HEK293 (cell line): ENCODE data around the gene PDE11A.

ENCODE experiments used
- CTCF ChIA-PET: fragments of 350-600 bp; formaldehyde crosslinking; extraction: SDS; loops from one replicate; lab custom pipeline; 2021; ENCODE audit warnings: antibody characterized with exemption; lab: Yijun Ruan, JAX
- POLR2A ChIA-PET: fragments of 300-600 bp; formaldehyde crosslinking; extraction: SDS; loops from one replicate; lab custom pipeline; 2020; ENCODE audit warnings: antibody characterized with exemption, inconsistent platforms; lab: Yijun Ruan, JAX
- H3K27ac ChIP-seq: fragments of 200-500 bp; sonication (Bioruptor generic); 2 replicates; pipeline ENCODE4 v1.5.1; 2014; ENCODE audit warnings: low read depth, low read length, control low read depth, inconsistent platforms; ENCODE audit errors: extremely low read depth
- H3K36me3 ChIP-seq, 2 experiments: fragments of 200-500 bp in 1 of 2; sonication (Bioruptor generic) in 1 of 2; 1 replicate in 1 of 2; 2 replicates in 1 of 2; pipeline ENCODE4 v1.5.1; 2014 to 2017; ENCODE audit warnings: inconsistent platforms in 2 of 2, low read length in 2 of 2; ENCODE audit not compliant: control insufficient read depth in 2 of 2, insufficient read depth in 1 of 2
- H3K4me1 ChIP-seq: fragments of 200-500 bp; sonication (Bioruptor generic); 2 replicates; pipeline ENCODE4 v1.5.1; 2014; ENCODE audit warnings: mild to moderate bottlenecking, low read length, inconsistent platforms; ENCODE audit not compliant: control insufficient read depth, insufficient read depth
- H3K4me3 ChIP-seq: 2 replicates; pipeline ENCODE4 v1.5.1; 2011; ENCODE audit warnings: low read depth, mild to moderate bottlenecking, control low read depth, low read length, moderate library complexity
- H3K9me3 ChIP-seq: fragments of 200-500 bp; sonication (Bioruptor generic); 2 replicates; pipeline ENCODE4 v1.5.1; 2014; ENCODE audit warnings: low read depth, low read length, inconsistent platforms; ENCODE audit not compliant: control insufficient read depth, insufficient read depth
- EGR2 ChIP-seq: fragments of 450-650 bp; formaldehyde crosslinking; IDR thresholded peaks from 2 replicates; pipeline ENCODE4 v1.5.1; 2016; ENCODE audit warnings: low read depth, missing biosample characterization, missing genetic modification characterization
- MZF1 ChIP-seq: fragments of 450-650 bp; formaldehyde crosslinking; IDR thresholded peaks from 2 replicates; pipeline ENCODE4 v1.5.1; 2017; ENCODE audit warnings: missing biosample characterization, missing genetic modification characterization, borderline replicate concordance
- PRDM1 ChIP-seq: fragments of 450-650 bp; formaldehyde crosslinking; IDR thresholded peaks from 2 replicates; pipeline ENCODE4; 2016; ENCODE audit warnings: missing biosample characterization, missing genetic modification characterization
- PRDM10 ChIP-seq: fragments of 450-650 bp; formaldehyde crosslinking; IDR thresholded peaks from 2 replicates; pipeline ENCODE4 v1.5.1; 2016; ENCODE audit warnings: missing biosample characterization, missing genetic modification characterization
- YY1 ChIP-seq: fragments of 450-650 bp; formaldehyde crosslinking; IDR thresholded peaks from 2 replicates; pipeline ENCODE4 v1.5.1; 2018; ENCODE audit warnings: missing biosample characterization, missing genetic modification characterization
- YY2 ChIP-seq: fragments of 450-650 bp; formaldehyde crosslinking; IDR thresholded peaks from 2 replicates; pipeline ENCODE4 v1.5.1; 2016; ENCODE audit warnings: missing biosample characterization, missing genetic modification characterization
- ZNF19 ChIP-seq: fragments of 450-650 bp; formaldehyde crosslinking; IDR thresholded peaks from 2 replicates; pipeline ENCODE4; 2016; ENCODE audit warnings: missing biosample characterization, missing genetic modification characterization, low read depth
- ZNF221 ChIP-seq: fragments of 450-650 bp; formaldehyde crosslinking; IDR thresholded peaks from 2 replicates; pipeline ENCODE4 v1.5.1; 2017; ENCODE audit warnings: missing biosample characterization, missing genetic modification characterization, borderline replicate concordance
- ZNF280C ChIP-seq: fragments of 450-650 bp; formaldehyde crosslinking; IDR thresholded peaks from 2 replicates; pipeline ENCODE4 v1.5.1; 2016; ENCODE audit warnings: missing biosample characterization, missing genetic modification characterization
- ZNF324 ChIP-seq: fragments of 450-650 bp; formaldehyde crosslinking; IDR thresholded peaks from 2 replicates; pipeline ENCODE4 v1.5.1; 2016; ENCODE audit warnings: missing biosample characterization, missing genetic modification characterization
- ZNF350 ChIP-seq: fragments of 450-650 bp; formaldehyde crosslinking; IDR thresholded peaks from 2 replicates; pipeline ENCODE4 v1.5.0; 2017; ENCODE audit warnings: missing biosample characterization, mild to moderate bottlenecking, missing genetic modification characterization
- ZNF391 ChIP-seq: fragments of 450-650 bp; formaldehyde crosslinking; IDR thresholded peaks from 2 replicates; pipeline ENCODE4 v1.5.1; 2016; ENCODE audit warnings: low read depth, missing biosample characterization, missing genetic modification characterization, borderline replicate concordance
- ZNF426 ChIP-seq: fragments of 450-650 bp; formaldehyde crosslinking; IDR thresholded peaks from 2 replicates; pipeline ENCODE4 v1.5.1; 2017; ENCODE audit warnings: missing biosample characterization, missing genetic modification characterization, mild to moderate bottlenecking, inconsistent platforms, moderate library complexity
- ZNF473 ChIP-seq: fragments of 450-650 bp; formaldehyde crosslinking; IDR thresholded peaks from 2 replicates; pipeline ENCODE4 v1.5.1; 2017; ENCODE audit warnings: missing biosample characterization, missing genetic modification characterization
- ZNF530 ChIP-seq: fragments of 450-650 bp; formaldehyde crosslinking; IDR thresholded peaks from 2 replicates; pipeline ENCODE4 v1.5.1; 2016; ENCODE audit warnings: low read depth, missing biosample characterization, missing genetic modification characterization
- ZNF548 ChIP-seq: fragments of 450-650 bp; formaldehyde crosslinking; IDR thresholded peaks from 2 replicates; pipeline ENCODE4 v1.5.1; 2016; ENCODE audit warnings: missing biosample characterization, missing genetic modification characterization
- ZNF558 ChIP-seq: fragments of 450-650 bp; formaldehyde crosslinking; IDR thresholded peaks from 2 replicates; pipeline ENCODE4 v1.5.1; 2016; ENCODE audit warnings: missing biosample characterization, missing genetic modification characterization
- ZNF571 ChIP-seq: fragments of 450-650 bp; formaldehyde crosslinking; IDR thresholded peaks from 2 replicates; pipeline ENCODE4 v1.5.0; 2017; ENCODE audit warnings: missing biosample characterization, missing genetic modification characterization
- ZNF580 ChIP-seq: fragments of 450-650 bp; formaldehyde crosslinking; IDR thresholded peaks from 2 replicates; pipeline ENCODE4 v1.5.1; 2016; ENCODE audit warnings: missing biosample characterization, missing genetic modification characterization
- ZNF76 ChIP-seq: fragments of 450-650 bp; formaldehyde crosslinking; IDR thresholded peaks from 2 replicates; pipeline ENCODE4; 2016; ENCODE audit warnings: low read depth, missing biosample characterization, missing genetic modification characterization, borderline replicate concordance
- ZSCAN4 ChIP-seq: fragments of 450-650 bp; formaldehyde crosslinking; IDR thresholded peaks from 2 replicates; pipeline ENCODE4 v1.5.1; 2017; ENCODE audit warnings: missing biosample characterization, missing genetic modification characterization

Gene PDE11A

GRCh38 chr2:178075006-178075326 lies 2.4 kb upstream of the PDE11A start:
- CTCF ChIA-PET: interaction anchor here (0.6 kb wide), 1 partner anchor 58 kb away, joined by 5 read pairs; no protein-coding TSS in a partner anchor

GRCh38 chr2:178074123-178075005 lies 1.8 kb upstream of the PDE11A start:
- no peak overlapping the region for H3K4me3 ChIP-seq
- ChIA-PET CTCF (interaction anchor here (0.5 to 1.1 kb wide), 3 partner anchors 16 to 254 kb away, joined by 3 to 6 read pairs (median 3); partner anchors contain the start of gene RBM45), POLR2A (interaction anchor here (0.7 kb wide), 1 partner anchor 37 kb away, joined by 4 read pairs; the partner anchor contains the start of gene RBM45)
- no peaks in the 10 kb centered on the region for H3K36me3 ChIP-seq
- no peaks in the 10 kb centered on the region for H3K4me1 ChIP-seq
- H3K27ac ChIP-seq: no peak overlapping the region
- peak; percentile 74 for TF ChIP-seq PRDM1 (tag by site-specific recombination)
- TF ChIP-seq PRDM10 (tag by site-specific recombination): peak; percentile 84
- TF ChIP-seq ZNF324 (tag by site-specific recombination): no peak
- TF ChIP-seq, all 188 proteins: peak for 2
- H3K9me3 ChIP-seq: no peaks in the 10 kb centered on the region

More at GRCh38 chr2:178075006-178075326, 2.4 kb upstream of the PDE11A start:
- H3K4me3 ChIP-seq: no peak overlapping the region
- H3K27ac ChIP-seq: no peak overlapping the region
- no peaks in the 10 kb centered on the region for H3K9me3 ChIP-seq
- POLR2A ChIA-PET: interaction anchor here (0.7 kb wide), 1 partner anchor 37 kb away, joined by 4 read pairs; the partner anchor contains the start of gene RBM45
- TF ChIP-seq ZNF280C (no peak), YY2 (tag by site-specific recombination) (no peak), ZNF426 (tag by site-specific recombination) (no peak), ZNF76 (tag by site-specific recombination) (no peak), ZNF580 (tag by site-specific recombination) (no peak), ZNF571 (tag by site-specific recombination) (no peak), ZNF558 (tag by site-specific recombination) (no peak), ZNF473 (tag by site-specific recombination) (no peak), ZNF530 (no peak), ZNF391 (no peak), MZF1 (tag by site-specific recombination) (no peak), EGR2 (tag by site-specific recombination) (no peak), ZNF19 (tag by site-specific recombination) (no peak), ZNF221 (tag by site-specific recombination) (no peak), ZSCAN4 (tag by site-specific recombination) (no peak), ZNF548 (no peak), YY1 (tag by site-specific recombination) (no peak), ZNF350 (tag by site-specific recombination) (no peak)
- no peaks in the 10 kb centered on the region for H3K4me1 ChIP-seq
- H3K36me3 ChIP-seq: no peaks in the 10 kb centered on the region
